HT-29 (cell line): Measurements from ENCODE around the gene TRIAP1. TPM values are rescaled to one million over a fixed set of nuclear protein-coding genes. Genes with fewer than 3 reads are reported as not detected.

Experiments used
- DNase-seq: peaks from one replicate; pipeline ENCODE4 v3.0.0-alpha.2; 2015; ENCODE audit warnings: low spot score
- total RNA-seq: library from RNA; depleted of rRNA; stranded (reverse); fragments of >200 nt; shearing (Covaris generic); gene quantifications from 2 replicates; pipeline ENCODE4 v1.2.3, GENCODE V29; 2014

The TRIAP1 gene
- total RNA-seq, 1 experiment from 2014 or later: 16.0 TPM

- DNase-seq: no peak
Measured at GRCh38 chr12:120429368-120429767, 16.8 kb downstream of the TRIAP1 start.

GRCh38 chr12:120428597-120429229 is 17.5 kb downstream of the TRIAP1 start:
- DNase-seq: no peak

GRCh38 chr12:120425797-120426196 is 20.4 kb downstream of the TRIAP1 start:
- DNase-seq: no peak

- DNase-seq: no peak
Measured at GRCh38 chr12:120422892-120423456, 23.2 kb downstream of the TRIAP1 start.

GRCh38 chr12:120421701-120422100 is 24.5 kb downstream of the TRIAP1 start:
- no peak for DNase-seq

GRCh38 chr12:120417917-120418580 is 28.1 kb downstream of the TRIAP1 start:
- no peak for DNase-seq

- DNase-seq: no peak
Measured at GRCh38 chr12:120416490-120417216, 29.5 kb downstream of the TRIAP1 start.

GRCh38 chr12:120413901-120414695 is 32.1 kb downstream of the TRIAP1 start:
- no peak for DNase-seq

GRCh38 chr12:120412421-120412820 is 33.8 kb downstream of the TRIAP1 start:
- DNase-seq: no peak

- no peak for DNase-seq
Measured at GRCh38 chr12:120408771-120409170, 37.4 kb downstream of the TRIAP1 start.

- no peak for DNase-seq
Measured at GRCh38 chr12:120406553-120406952, 39.6 kb downstream of the TRIAP1 start.

- DNase-seq: no peak
Measured at GRCh38 chr12:120406069-120406468, 40.1 kb downstream of the TRIAP1 start.

- DNase-seq: no peak
Measured at GRCh38 chr12:120404271-120404670, 41.9 kb downstream of the TRIAP1 start.

- no peak for DNase-seq
Measured at GRCh38 chr12:120403869-120404268, 42.3 kb downstream of the TRIAP1 start.

GRCh38 chr12:120402217-120402616 is 44.0 kb downstream of the TRIAP1 start:
- DNase-seq: no peak

GRCh38 chr12:120399531-120399930 is 46.7 kb downstream of the TRIAP1 start:
- no peak for DNase-seq

GRCh38 chr12:120397824-120398540 is 48.2 kb downstream of the TRIAP1 start:
- no peak for DNase-seq

GRCh38 chr12:120394483-120395367 is 51.5 kb downstream of the TRIAP1 start:
- DNase-seq: peak; percentile 88
